H9 (cell line): ENCODE results near the gene MAGEB10. TPM values are rescaled to one million over a fixed set of nuclear protein-coding genes. Genes with fewer than 3 reads are reported as not detected.
"Not testable (repeated sequence)": the region's sequence is repeated elsewhere in the genome, so short reads cannot be mapped to it uniquely, and the experiment has no call there.

Experiments used
- DNase-seq: peaks from one replicate; pipeline ENCODE4 v3.0.0-alpha.2; 2017
- H2AFZ ChIP-seq: one replicate; pipeline ENCODE4 v1.6.1; 2013; ENCODE audit warnings: mild to moderate bottlenecking, low read length, control low read depth, moderate library complexity
- H2AK5ac ChIP-seq: 2 replicates; pipeline ENCODE4 v1.6.1; 2013; ENCODE audit warnings: low read length, control low read depth, mixed read lengths; ENCODE audit not compliant: insufficient read length
- H2BK120ac ChIP-seq: one replicate; pipeline ENCODE4 v1.6.1; 2013; ENCODE audit warnings: low read depth, mild to moderate bottlenecking, low read length, control low read depth, inconsistent platforms; ENCODE audit not compliant: poor library complexity, severe bottlenecking
- H2BK12ac ChIP-seq: 2 replicates; pipeline ENCODE4 v1.6.1; 2013; ENCODE audit warnings: low read length, control low read depth, mixed read lengths, low read depth; ENCODE audit not compliant: insufficient read length
- H2BK15ac ChIP-seq: 2 replicates; pipeline ENCODE4 v1.6.1; 2013; ENCODE audit warnings: low read depth, low read length, control low read depth
- H2BK20ac ChIP-seq: one replicate; pipeline ENCODE4 v1.6.1; 2013; ENCODE audit warnings: low read depth, mild to moderate bottlenecking, low read length, control low read depth, inconsistent platforms; ENCODE audit not compliant: poor library complexity, severe bottlenecking
- H2BK5ac ChIP-seq: 2 replicates; pipeline ENCODE4 v1.6.1; 2013; ENCODE audit warnings: low read length, control low read depth, mixed read lengths; ENCODE audit not compliant: insufficient read length
- H3K14ac ChIP-seq: 2 replicates; pipeline ENCODE4 v1.6.1; 2013; ENCODE audit warnings: low read length, control low read depth; ENCODE audit not compliant: insufficient read depth
- H3K18ac ChIP-seq: 2 replicates; pipeline ENCODE4 v1.6.1; 2013; ENCODE audit warnings: low read depth, mild to moderate bottlenecking, mixed read lengths, low read length, control low read depth; ENCODE audit not compliant: insufficient read length
- H3K23ac ChIP-seq: 2 replicates; pipeline ENCODE4 v1.6.1; 2013; ENCODE audit warnings: low read length, control low read depth, mixed read lengths, low read depth; ENCODE audit not compliant: insufficient read length
- H3K23me2 ChIP-seq: 2 replicates; pipeline ENCODE4 v1.6.1; 2013; ENCODE audit warnings: low read depth, mild to moderate bottlenecking, mixed read lengths, low read length, control low read depth; ENCODE audit not compliant: insufficient read length, poor library complexity, severe bottlenecking
- H3K27ac ChIP-seq: 2 replicates; pipeline ENCODE4 v1.5.1; 2013; ENCODE audit warnings: low read length, control low read depth, mixed read lengths, low read depth; ENCODE audit not compliant: insufficient read length
- H3K27me3 ChIP-seq: 2 replicates; pipeline ENCODE4 v1.6.1; 2013; ENCODE audit warnings: low read length, control low read depth, inconsistent platforms; ENCODE audit not compliant: insufficient read depth
- H3K4ac ChIP-seq: 2 replicates; pipeline ENCODE4 v1.6.1; 2013; ENCODE audit warnings: low read depth, mild to moderate bottlenecking, control low read depth, inconsistent platforms, low read length, moderate library complexity
- H3K4me1 ChIP-seq: 2 replicates; pipeline ENCODE4 v1.6.1; 2013; ENCODE audit warnings: low read length, control low read depth, inconsistent platforms; ENCODE audit not compliant: insufficient read depth
- H3K4me2 ChIP-seq: 2 replicates; pipeline ENCODE4 v1.6.1; 2013; ENCODE audit warnings: low read length, control low read depth, mixed read lengths; ENCODE audit not compliant: insufficient read length, insufficient read depth
- H3K56ac ChIP-seq: 2 replicates; pipeline ENCODE4 v1.6.1; 2013; ENCODE audit warnings: low read depth, mild to moderate bottlenecking, mixed read lengths, low read length, control low read depth; ENCODE audit not compliant: insufficient read length
- H3K79me1 ChIP-seq: 2 replicates; pipeline ENCODE4 v1.6.1; 2013; ENCODE audit warnings: low read depth, mild to moderate bottlenecking, moderate library complexity, low read length, control low read depth, inconsistent platforms; ENCODE audit not compliant: insufficient read depth, poor library complexity, severe bottlenecking
- H3K79me2 ChIP-seq: 2 replicates; pipeline ENCODE4 v1.6.1; 2013; ENCODE audit warnings: low read length, control low read depth, inconsistent platforms; ENCODE audit not compliant: insufficient read depth
- H3K9ac ChIP-seq: 2 replicates; pipeline ENCODE4 v1.6.1; 2013; ENCODE audit warnings: low read length, control low read depth, mixed read lengths; ENCODE audit not compliant: insufficient read length; ENCODE audit errors: extremely low read depth
- H3K9me3 ChIP-seq: one replicate; pipeline ENCODE4 v1.6.1; 2013; ENCODE audit warnings: low read depth, low read length, inconsistent platforms; ENCODE audit not compliant: control insufficient read depth
- H3T11ph ChIP-seq: one replicate; pipeline ENCODE4 v1.6.1; 2013; ENCODE audit warnings: mild to moderate bottlenecking, low read length, control low read depth, inconsistent platforms
- H4K20me1 ChIP-seq: one replicate; pipeline ENCODE4 v1.6.1; 2013; ENCODE audit not compliant: control insufficient read depth, insufficient read length, insufficient read depth
- H4K5ac ChIP-seq: 2 replicates; pipeline ENCODE4 v1.6.1; 2013; ENCODE audit warnings: low read depth, mild to moderate bottlenecking, mixed read lengths, low read length, control low read depth; ENCODE audit not compliant: insufficient read length
- H4K8ac ChIP-seq: replicated peaks from 2 replicates; pipeline ENCODE4 v1.6.1; 2013; ENCODE audit warnings: low read length, control low read depth, mixed read lengths, low read depth; ENCODE audit not compliant: insufficient read length
- H4K91ac ChIP-seq: 2 replicates; pipeline ENCODE4 v1.6.1; 2013; ENCODE audit warnings: low read depth, mild to moderate bottlenecking, moderate library complexity, mixed read lengths, low read length, control low read depth; ENCODE audit not compliant: insufficient read length
- H3K27ac Mint-ChIP-seq, 3 experiments: 2 replicates in 2 of 3; 3 replicates in 1 of 3; pipeline ENCODE4 v1.8.0; 2020 to 2021; ENCODE audit warnings: mixed read lengths in 3 of 3, mild to moderate bottlenecking in 1 of 3, moderate library complexity in 1 of 3
- H3K27me3 Mint-ChIP-seq: 2 replicates; pipeline ENCODE4 v1.8.0; 2021; ENCODE audit warnings: low read depth, mild to moderate bottlenecking, moderate library complexity, mixed read lengths
- H3K36me3 Mint-ChIP-seq, 3 experiments: 2 replicates in 2 of 3; 3 replicates in 1 of 3; pipeline ENCODE4 v1.8.0; 2020 to 2021; ENCODE audit warnings: low read depth in 3 of 3, mixed read lengths in 3 of 3; ENCODE audit not compliant: insufficient read depth in 1 of 3
- H3K4me1 Mint-ChIP-seq, 2 experiments: 2 replicates each; pipeline ENCODE4 v1.8.0; 2020; ENCODE audit warnings: mixed read lengths in 2 of 2
- H3K4me3 Mint-ChIP-seq, 2 experiments: 2 replicates in 1 of 2; 3 replicates in 1 of 2; pipeline ENCODE4 v1.8.0; 2020 to 2021; ENCODE audit warnings: mild to moderate bottlenecking in 2 of 2, mixed read lengths in 2 of 2, moderate library complexity in 1 of 2
- H3K9me3 Mint-ChIP-seq, 2 experiments: 2 replicates in 1 of 2; 3 replicates in 1 of 2; pipeline ENCODE4 v1.8.0; 2020; ENCODE audit warnings: mild to moderate bottlenecking in 2 of 2, mixed read lengths in 2 of 2, moderate library complexity in 1 of 2
- CTCF ChIP-seq: fragments of 200-600 bp; sonication (generic); conservative IDR thresholded peaks from 3 replicates; pipeline ENCODE4 v1.8.0; 2021; ENCODE audit warnings: antibody characterized with exemption, mild to moderate bottlenecking
- WGBS: extraction: QIAGEN DNeasy Blood & Tissue Kit; methylation state at CpG from one replicate; pipeline ENCODE4 v1.1.7; 2013; ENCODE audit warnings: missing lambda C conversion rate, low lambda C conversion rate, mixed read lengths; ENCODE audit not compliant: insufficient read length; ENCODE audit errors: extremely low coverage; 5-methylcytosine and 5-hydroxymethylcytosine counted together
- total RNA-seq: library from RNA; stranded (reverse); gene quantifications from 2 replicates; pipeline ENCODE4 v1.2.1, GENCODE V29; 2021

MAGEB10 gene
- total RNA-seq, 1 experiment from 2014 or later: not detected

- Histone ChIP-seq H3T11ph (no peak overlapping the region), H2BK20ac (no peak overlapping the region), H3K9me3 (peaks cover 42% of the 10 kb centered on the region), H2AK5ac (no peak overlapping the region), H3K4ac (no peak overlapping the region), H2BK120ac (no peak overlapping the region), H3K23ac (no peak overlapping the region), H3K4me2 (no peak overlapping the region), H3K23me2 (no peaks in the 10 kb centered on the region), H3K9ac (no peak overlapping the region), H3K79me1 (no peaks in the 10 kb centered on the region), H4K91ac (no peak overlapping the region), H2BK5ac (no peak overlapping the region), H3K27ac (no peak overlapping the region), H4K20me1 (no peaks in the 10 kb centered on the region), H3K79me2 (no peaks in the 10 kb centered on the region), H2BK12ac (no peak overlapping the region), H2BK15ac (no peak overlapping the region), H3K27me3 (no peaks in the 10 kb centered on the region), H4K8ac (no peak overlapping the region), H2AFZ (no peak overlapping the region), H3K4me1 (no peaks in the 10 kb centered on the region), H3K18ac (no peak overlapping the region), H3K14ac (no peak overlapping the region), H4K5ac (no peak overlapping the region), H3K56ac (no peak overlapping the region)
- peaks cover 64 to 72% of the 10 kb centered on the region in 2 experiments for H3K9me3 Mint-ChIP-seq
- no peak overlapping the region for H3K27ac Mint-ChIP-seq
- no peak for TF ChIP-seq CTCF
- H3K4me3 Mint-ChIP-seq: no peak overlapping the region
- no CpG with 5 or more reads among the region's 14 CpGs for WGBS
- H3K27me3 Mint-ChIP-seq: peaks cover 8% of the 10 kb centered on the region
- H3K36me3 Mint-ChIP-seq: peaks cover 0 to 6% (median 3%) of the 10 kb centered on the region in 3 experiments; a peak in 4 of 7 replicates
- no peaks in the 10 kb centered on the region for H3K4me1 Mint-ChIP-seq
- no peak for DNase-seq
These were observed 436 bp downstream of the MAGEB10 start for GRCh38 chrX:27808226-27808625.

GRCh38 chrX:27808991-27809859, 1.4 kb downstream of the MAGEB10 start:
- not testable (repeated sequence) for H3K36me3 Mint-ChIP-seq, H3K4ac ChIP-seq, H2BK120ac ChIP-seq, H2BK5ac ChIP-seq, H3K4me2 ChIP-seq, H3T11ph ChIP-seq, H3K56ac ChIP-seq, H2BK12ac ChIP-seq, H3K14ac ChIP-seq, H4K20me1 ChIP-seq, H2BK20ac ChIP-seq, H3K4me3 Mint-ChIP-seq, H4K8ac ChIP-seq, H3K79me1 ChIP-seq, H4K91ac ChIP-seq, H3K4me1 ChIP-seq, H3K23me2 ChIP-seq, H4K5ac ChIP-seq, H3K4me1 Mint-ChIP-seq, H2AK5ac ChIP-seq, H3K18ac ChIP-seq, H3K9ac ChIP-seq, H3K27me3 Mint-ChIP-seq, H3K27me3 ChIP-seq, H3K79me2 ChIP-seq, DNase-seq, H3K23ac ChIP-seq, H3K27ac Mint-ChIP-seq, H2AFZ ChIP-seq, H2BK15ac ChIP-seq, H3K27ac ChIP-seq
- H3K9me3 Mint-ChIP-seq: peaks cover 68 to 69% of the 10 kb centered on the region in 2 experiments
- WGBS: no CpG with 5 or more reads among the region's 50 CpGs
- H3K9me3 ChIP-seq: peaks cover 42% of the 10 kb centered on the region
